HepG2 (cell line): ENCODE results near the gene SH3D21. TPM values are rescaled to one million over a fixed set of nuclear protein-coding genes. Genes with fewer than 3 reads are reported as not detected.

Experiments
- ATAC-seq: fragments of 200-7000 bp; cut with Tn5 transposase; 3 replicates; pipeline ENCODE4 v1.9.1; 2020; ENCODE audit warnings: mild to moderate bottlenecking, moderate library complexity
- BruUV-seq: library from RNA; stranded (reverse); fragments of 400-500 nt; replicated peaks from 2 replicates; lab custom pipeline; 2021; lab: Mats Ljungman, UMichigan
- CTCF ChIA-PET: fragments of 300-600 bp; formaldehyde crosslinking; extraction: SDS; loops from one replicate; lab custom pipeline; 2021; ENCODE audit warnings: low total read pairs, inconsistent platforms, low intra/inter-chr PET ratio; lab: Yijun Ruan, JAX
- POLR2A ChIA-PET: fragments of 350-600 bp; sonication (Branson Sonifier 250); formaldehyde crosslinking; loops from one replicate; lab custom pipeline; 2020; ENCODE audit warnings: antibody characterized with exemption, inconsistent platforms; lab: Yijun Ruan, JAX
- DNase-seq: peaks from one replicate; pipeline ENCODE4 v3.0.0-alpha.2; 2015; ENCODE audit warnings: low spot score
- FAIRE-seq: peaks from 3 replicates; lab custom pipeline; 2011; peaks lifted over from hg19 to GRCh38; lab: Jason Lieb, UNC
- H2AFZ ChIP-seq: one replicate; pipeline ENCODE4 v1.6.1; 2011; ENCODE audit warnings: low read length, inconsistent platforms
- H3K27ac ChIP-seq: fragments of 300-600 bp; 3 replicates; pipeline ENCODE4 v1.8.0; 2011; ENCODE audit warnings: mixed run types, mild to moderate bottlenecking, mixed read lengths, low read length, inconsistent platforms; ENCODE audit not compliant: insufficient read depth; ENCODE audit errors: extremely low read length
- H3K27me3 ChIP-seq, 2 experiments: fragments of 200-600 bp in 1 of 2; 2 replicates in 1 of 2; 3 replicates in 1 of 2; pipeline versions ENCODE4 v1.6.0 to v1.8.0; 2011; ENCODE audit warnings: low read length in 2 of 2, mild to moderate bottlenecking in 2 of 2, moderate library complexity in 2 of 2, inconsistent platforms in 1 of 2; ENCODE audit not compliant: insufficient read depth in 2 of 2, control insufficient read depth in 1 of 2
- H3K36me3 ChIP-seq, 2 experiments: fragments of 200-600 bp in 1 of 2; replicated peaks in 1 of 2; 2 replicates in 1 of 2; 3 replicates in 1 of 2; pipeline versions ENCODE4 v1.5.1 to v1.8.0; 2011; ENCODE audit warnings: low read length in 2 of 2, inconsistent platforms in 1 of 2; ENCODE audit not compliant: insufficient read depth in 2 of 2, control insufficient read depth in 1 of 2
- H3K4me1 ChIP-seq: 2 replicates; pipeline ENCODE4 v1.5.1; 2012; ENCODE audit warnings: low read length, inconsistent platforms; ENCODE audit not compliant: insufficient read depth
- H3K4me2 ChIP-seq: 2 replicates; pipeline ENCODE4 v1.6.0; 2011; ENCODE audit warnings: low read depth, low read length, inconsistent platforms
- H3K4me3 ChIP-seq, 3 experiments: fragments of 200-600 bp in 1 of 3; sonication (generic), shearing (Covaris generic) in 1 of 3; replicated peaks in 1 of 3; 2 replicates each; pipeline ENCODE4 v1.5.1; 2011 to 2016; ENCODE audit warnings: low read length in 3 of 3, inconsistent platforms in 2 of 3, low read depth in 2 of 3, mild to moderate bottlenecking in 2 of 3, control low read depth in 1 of 3, mixed read lengths in 1 of 3; ENCODE audit not compliant: insufficient read depth in 1 of 3
- H3K79me2 ChIP-seq: one replicate; pipeline ENCODE4 v1.6.1; 2011; ENCODE audit warnings: low read length, inconsistent platforms; ENCODE audit not compliant: insufficient read depth
- H3K9ac ChIP-seq: 2 replicates; pipeline ENCODE4 v1.6.0; 2011; ENCODE audit warnings: mild to moderate bottlenecking, low read depth, low read length, inconsistent platforms; ENCODE audit not compliant: insufficient read depth
- H3K9me3 ChIP-seq: 2 replicates; pipeline ENCODE4 v1.5.1; 2012; ENCODE audit warnings: mild to moderate bottlenecking, low read length
- H4K20me1 ChIP-seq: 2 replicates; pipeline ENCODE4 v1.6.0; 2011; ENCODE audit warnings: inconsistent platforms, mild to moderate bottlenecking, low read length, moderate library complexity; ENCODE audit not compliant: insufficient read depth
- HNRNPK ChIP-seq: fragments of 200-400 bp; formaldehyde crosslinking; IDR thresholded peaks from 2 replicates; pipeline ENCODE4 v1.6.1; 2018; ENCODE audit warnings: low read length, low read depth, moderate library complexity, mild to moderate bottlenecking; ENCODE audit not compliant: poor library complexity, severe bottlenecking
- RBM22 ChIP-seq: fragments of 200-400 bp; formaldehyde crosslinking; optimal IDR thresholded peaks from 2 replicates; pipeline ENCODE3; 2017; ENCODE audit warnings: mild to moderate bottlenecking, low read length, moderate library complexity
- ZNF746 ChIP-seq: sonication (generic); formaldehyde crosslinking; IDR thresholded peaks from 2 replicates; pipeline ENCODE4 v1.8.0; 2022; ENCODE audit warnings: mild to moderate bottlenecking, missing genetic modification reagents
- ZSCAN21 ChIP-seq: sonication (generic); formaldehyde crosslinking; IDR thresholded peaks from 2 replicates; pipeline ENCODE4 v1.8.0; 2022; ENCODE audit warnings: mild to moderate bottlenecking, missing genetic modification reagents, moderate library complexity, borderline replicate concordance
- WGBS: methylation state at CpG from one replicate; pipeline ENCODE4 v1.1.6; 2017; ENCODE audit warnings: low lambda C conversion rate; 5-methylcytosine and 5-hydroxymethylcytosine counted together
- in situ Hi-C: cut with HindIII; loops from 2 replicates; pipeline ENCODE4 v1.10.0; 2017; ENCODE audit warnings: low pct_unique_long_range_greater_than_20kb; ENCODE audit not compliant: extremely low pct_ligation_motif_present
- intact Hi-C: fragments of 100-400 bp; cut with micrococcal nuclease; formaldehyde crosslinking; loops from one replicate; pipeline ENCODE4 v1.10.0; 2022; ENCODE audit not compliant: unreplicated experiment
- polyA plus RNA-seq, 8 experiments: library from polyadenylated mRNA; depleted of rRNA in 3 of 8; stranded (reverse) in 7 of 8; unstranded in 1 of 8; fragments of >200 nt; fragmentation: Illumina TruSeq in 4 of 8; extraction: Trizol in 4 of 8; gene quantifications; 2 replicates each; pipeline versions ENCODE4 v1.2.1 to v1.2.3, GENCODE V29; 2011 to 2016; ENCODE audit warnings: low read depth in 4 of 8, missing spikeins in 1 of 8, mixed read lengths in 1 of 8; ENCODE audit not compliant: insufficient read depth in 1 of 8
- total RNA-seq, 5 experiments: library from RNA; depleted of rRNA; stranded (reverse); fragments of >200 nt; fragmentation: Illumina TruSeq; extraction: Trizol; gene quantifications; 2 replicates each; pipeline ENCODE4 v1.2.3, GENCODE V29; 2016; ENCODE audit warnings: low read depth in 1 of 5

SH3D21 gene
- total and polyA plus RNA-seq, 2 of the 13 experiments (the other 11 are each of a cell fraction or from before 2014, with no cell fraction given): 5.1 to 8.6 TPM

- BruUV-seq: no TSS peak
- WGBS: 97% methylated on average over 5 of the region's 5 CpGs
- no peak for DNase-seq
- Histone ChIP-seq H3K4me1 (no peaks in the 10 kb centered on the region; the same call in 1 of the 2 replicates), H2AFZ (no peak overlapping the region), H3K27me3 (no peaks in the 10 kb centered on the region), H3K9ac (no peak overlapping the region), H3K9me3 (no peaks in the 10 kb centered on the region), H3K4me2 (no peak overlapping the region), H3K4me3 (no peak overlapping the region), H4K20me1 (no peaks in the 10 kb centered on the region), H3K79me2 (peaks cover 10% of the 10 kb centered on the region), H3K27ac (no peak overlapping the region), H3K36me3 (peaks cover 36 to 91% of the 10 kb centered on the region in 2 experiments)
- in situ Hi-C loops: loop anchor here (5.0 kb wide), 1 partner anchor 135 kb away; no protein-coding TSS in a partner anchor
- ChIA-PET CTCF (no interaction called here), POLR2A (no interaction called here)
- no peak for ATAC-seq
- intact Hi-C loops: loop anchor here (5.0 kb wide), 1 partner anchor 190 kb away; no protein-coding TSS in a partner anchor
- FAIRE-seq: no peak
- peak; percentile 73 for TF ChIP-seq RBM22
- no peak for TF ChIP-seq ZSCAN21 (CRISPR knock-in tag)
Measured at GRCh38 chr1:36287595-36287994, 18.6 kb upstream of the SH3D21 start.

- no peak for ATAC-seq
- H3K4me1 ChIP-seq: peaks cover 17% of the 10 kb centered on the region
- no peak overlapping the region for H3K27ac ChIP-seq
- no peak for TF ChIP-seq ZNF746 (CRISPR knock-in tag)
- TF ChIP-seq HNRNPK: peak; percentile 70
- no peaks in the 10 kb centered on the region for H3K79me2 ChIP-seq
- intact Hi-C loops: no loop called here
- peaks cover 26 to 79% of the 10 kb centered on the region in 2 experiments for H3K36me3 ChIP-seq
- no peak overlapping the region for H3K9ac ChIP-seq
- H4K20me1 ChIP-seq: no peaks in the 10 kb centered on the region; the same call in 1 of the 2 replicates
- WGBS: 95% methylated on average over 2 of the region's 2 CpGs
- CTCF ChIA-PET: no interaction called here
- BruUV-seq: no TSS peak
- POLR2A ChIA-PET: no interaction called here
- DNase-seq: no peak
- no peaks in the 10 kb centered on the region for H3K9me3 ChIP-seq
- H2AFZ ChIP-seq: no peak overlapping the region
- no peak overlapping the region for H3K4me2 ChIP-seq
- in situ Hi-C loops: no loop called here
- no peak overlapping the region for H3K4me3 ChIP-seq
- FAIRE-seq: no peak
- no peaks in the 10 kb centered on the region for H3K27me3 ChIP-seq
Measured at GRCh38 chr1:36295390-36295789, 10.8 kb upstream of the SH3D21 start.
